ENCODE measurements around the gene IGF1R. TPM values are rescaled to one million over a fixed set of nuclear protein-coding genes. Genes with fewer than 3 reads are reported as not detected.
A peak's percentile ranks its signal among the peaks of the same experiment; 100 is the strongest.

Gene IGF1R
- total RNA-seq, 1 experiment from 2014 or later = 71.3 TPM

DNA sequence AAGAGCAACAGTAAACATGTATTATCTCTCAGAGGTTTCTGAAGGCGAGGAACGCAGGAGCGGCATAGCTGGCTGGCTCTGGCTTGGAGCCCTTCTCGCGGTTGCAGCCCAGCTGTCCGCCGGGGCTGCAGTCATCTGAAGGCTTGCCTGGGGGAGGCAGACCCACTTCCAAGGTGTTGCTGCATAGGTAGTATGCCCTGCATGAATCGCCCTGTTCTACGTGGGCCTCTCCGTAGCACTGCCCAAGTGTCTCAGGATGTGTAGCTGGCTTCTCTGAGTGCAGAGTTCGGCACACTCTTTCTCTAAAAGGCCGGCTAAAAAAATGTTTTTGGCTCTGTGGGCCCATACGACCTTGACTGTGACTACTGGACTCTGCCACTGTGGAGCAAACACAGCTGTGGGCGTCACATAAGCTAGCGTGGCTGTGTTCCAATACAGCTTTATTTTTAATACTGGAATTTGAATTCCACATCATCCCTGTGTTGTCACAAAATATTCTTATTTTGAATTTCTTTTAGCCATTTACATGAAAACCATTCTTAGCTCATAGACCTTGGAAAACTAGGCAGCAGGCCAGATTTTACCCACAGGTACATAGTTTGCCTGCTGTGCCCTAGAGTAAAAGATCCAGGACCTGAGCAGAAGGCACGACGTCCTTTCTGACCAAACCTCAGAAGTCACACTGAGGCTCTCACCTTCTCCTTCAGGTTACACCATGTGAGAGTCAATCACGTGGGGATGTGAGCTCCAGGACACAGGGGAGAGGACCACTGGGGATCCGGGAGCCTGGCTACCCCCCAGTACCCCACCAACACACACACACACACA lies 303.4 kb downstream of the IGF1R start:
- H3K4me1 ChIP-seq (replicated peaks; ENCODE audit: insufficient read depth) = no peaks in the 10 kb centered on the region
- BruUV-seq (replicated peaks) = no TSS peak
- TF ChIP-seq, protein P1, sequence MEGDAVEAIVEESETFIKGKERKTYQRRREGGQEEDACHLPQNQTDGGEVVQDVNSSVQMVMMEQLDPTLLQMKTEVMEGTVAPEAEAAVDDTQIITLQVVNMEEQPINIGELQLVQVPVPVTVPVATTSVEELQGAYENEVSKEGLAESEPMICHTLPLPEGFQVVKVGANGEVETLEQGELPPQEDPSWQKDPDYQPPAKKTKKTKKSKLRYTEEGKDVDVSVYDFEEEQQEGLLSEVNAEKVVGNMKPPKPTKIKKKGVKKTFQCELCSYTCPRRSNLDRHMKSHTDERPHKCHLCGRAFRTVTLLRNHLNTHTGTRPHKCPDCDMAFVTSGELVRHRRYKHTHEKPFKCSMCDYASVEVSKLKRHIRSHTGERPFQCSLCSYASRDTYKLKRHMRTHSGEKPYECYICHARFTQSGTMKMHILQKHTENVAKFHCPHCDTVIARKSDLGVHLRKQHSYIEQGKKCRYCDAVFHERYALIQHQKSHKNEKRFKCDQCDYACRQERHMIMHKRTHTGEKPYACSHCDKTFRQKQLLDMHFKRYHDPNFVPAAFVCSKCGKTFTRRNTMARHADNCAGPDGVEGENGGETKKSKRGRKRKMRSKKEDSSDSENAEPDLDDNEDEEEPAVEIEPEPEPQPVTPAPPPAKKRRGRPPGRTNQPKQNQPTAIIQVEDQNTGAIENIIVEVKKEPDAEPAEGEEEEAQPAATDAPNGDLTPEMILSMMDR (conservative IDR thresholded peaks at IDR 0.05) = no peak
- no peak for TF ChIP-seq EZH2 (IDR thresholded peaks at IDR 0.05; ENCODE audit: low read depth)
- CTCF ChIA-PET = no interaction called here
- no peaks in the 10 kb centered on the region for H3K9me3 ChIP-seq (ENCODE audit: insufficient read depth, low read depth)
- DNase-seq = peak in 1 of 2 experiments; percentile 25
- no peaks in the 10 kb centered on the region for H4K20me1 ChIP-seq (ENCODE audit: insufficient read depth)
- H3K79me2 ChIP-seq (ENCODE audit: low read depth) = no peaks in the 10 kb centered on the region
- POLR2A ChIA-PET (ENCODE audit: unreplicated experiment) = no interaction called here
- H3F3A ChIP-seq (ENCODE audit: insufficient read depth, low read depth) = no peaks in the 10 kb centered on the region
- no peak overlapping the region for H3K4me3 ChIP-seq
- no peak overlapping the region for H2AFZ ChIP-seq
- no peaks in the 10 kb centered on the region for H3K9me2 ChIP-seq (ENCODE audit: insufficient read depth)
- H3K27me3 ChIP-seq (ENCODE audit: insufficient read depth, low read depth) = no peaks in the 10 kb centered on the region
- H3K36me3 ChIP-seq (ENCODE audit: low read depth) = no peaks in the 10 kb centered on the region
- H3K4me2 ChIP-seq = no peak overlapping the region
- no peak overlapping the region for H3K27ac ChIP-seq
- intact Hi-C loops (cut with micrococcal nuclease; ENCODE audit: unreplicated experiment) = no loop called here

DNA sequence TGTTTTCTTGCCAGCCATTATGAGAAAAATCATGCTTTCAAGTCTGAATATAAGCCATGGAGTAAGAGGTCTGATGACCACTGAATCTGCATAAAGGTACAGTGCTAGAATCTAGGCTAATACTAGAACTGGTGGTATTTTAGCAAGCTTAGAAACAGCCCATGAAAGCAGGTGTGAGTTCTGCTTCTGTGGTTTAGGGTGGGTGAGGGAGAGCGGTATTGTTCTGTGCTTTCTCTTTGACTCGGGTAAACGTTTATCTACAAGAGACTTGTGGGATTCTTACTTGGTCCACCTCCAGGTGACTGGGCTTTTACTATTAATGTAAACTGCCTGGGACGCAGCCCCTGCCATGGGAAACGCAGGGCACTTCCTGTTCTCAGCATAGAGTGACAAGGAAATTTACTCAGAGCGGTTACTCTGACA lies 304.1 kb downstream of the IGF1R start:
- Histone ChIP-seq H3K27ac (no peak overlapping the region), H4K20me1 (ENCODE audit: insufficient read depth) (no peaks in the 10 kb centered on the region), H3K9me2 (ENCODE audit: insufficient read depth) (no peaks in the 10 kb centered on the region), H3K9me3 (ENCODE audit: insufficient read depth, low read depth) (no peaks in the 10 kb centered on the region), H2AFZ (no peak overlapping the region), H3K4me2 (no peak overlapping the region), H3F3A (ENCODE audit: insufficient read depth, low read depth) (no peaks in the 10 kb centered on the region), H3K4me3 (no peak overlapping the region), H3K79me2 (ENCODE audit: low read depth) (no peaks in the 10 kb centered on the region), H3K27me3 (ENCODE audit: insufficient read depth, low read depth) (no peaks in the 10 kb centered on the region), H3K4me1 (replicated peaks; ENCODE audit: insufficient read depth) (no peaks in the 10 kb centered on the region), H3K36me3 (ENCODE audit: low read depth) (no peaks in the 10 kb centered on the region)
- DNase-seq = peak in 1 of 2 experiments; percentile 18
- POLR2A ChIA-PET (ENCODE audit: unreplicated experiment) = no interaction called here
- no TSS peak for BruUV-seq (replicated peaks)
- TF ChIP-seq EZH2 (IDR thresholded peaks at IDR 0.05; ENCODE audit: low read depth) = no peak
- TF ChIP-seq, protein P1 (conservative IDR thresholded peaks at IDR 0.05) = no peak
- intact Hi-C loops (cut with micrococcal nuclease; ENCODE audit: unreplicated experiment) = no loop called here
- CTCF ChIA-PET = no interaction called here

DNA sequence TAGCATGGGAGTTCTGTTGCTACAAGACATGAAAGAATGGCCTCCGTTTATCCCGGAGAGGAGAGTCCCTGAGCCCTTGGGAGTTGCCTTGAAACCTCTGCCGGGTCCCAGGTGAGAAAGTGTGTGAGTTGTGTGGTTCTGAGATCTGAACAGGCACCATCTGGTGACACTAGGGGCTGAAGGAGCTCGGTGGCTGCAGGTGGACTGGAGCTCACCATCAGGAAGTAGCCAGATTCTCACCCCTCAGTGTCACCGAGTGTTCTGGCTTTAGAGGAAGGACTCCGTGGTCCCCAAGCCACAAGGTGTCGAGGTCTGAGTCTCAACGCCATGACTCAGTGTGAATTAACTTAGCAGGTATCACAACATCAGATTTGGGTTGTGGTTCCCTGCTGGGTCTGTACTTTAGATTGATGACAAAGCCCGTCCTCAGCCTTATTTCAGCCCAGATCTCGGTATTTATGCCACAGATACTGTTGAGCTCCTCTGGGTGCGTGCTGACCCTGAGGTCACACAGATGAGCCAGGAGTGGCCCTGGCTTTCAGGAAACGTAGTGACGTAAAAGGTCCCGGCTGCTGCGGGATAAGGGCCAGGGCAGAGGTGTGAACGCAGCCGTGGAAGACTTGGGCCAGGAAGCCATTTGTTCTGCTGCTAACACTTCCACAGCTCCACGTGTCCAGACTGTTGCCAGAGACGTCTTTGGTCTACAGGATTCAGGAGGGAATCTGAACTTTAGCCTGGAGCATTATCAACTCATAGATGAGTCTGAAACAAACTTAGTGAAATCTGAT lies 304.9 kb downstream of the IGF1R start:
- Histone ChIP-seq H2AFZ (no peak overlapping the region), H3F3A (ENCODE audit: insufficient read depth, low read depth) (no peaks in the 10 kb centered on the region), H3K9me2 (ENCODE audit: insufficient read depth) (no peaks in the 10 kb centered on the region), H3K36me3 (ENCODE audit: low read depth) (no peaks in the 10 kb centered on the region), H3K4me1 (replicated peaks; ENCODE audit: insufficient read depth) (no peaks in the 10 kb centered on the region), H3K9me3 (ENCODE audit: insufficient read depth, low read depth) (no peaks in the 10 kb centered on the region), H3K79me2 (ENCODE audit: low read depth) (no peaks in the 10 kb centered on the region), H3K4me2 (no peak overlapping the region), H4K20me1 (ENCODE audit: insufficient read depth) (no peaks in the 10 kb centered on the region), H3K4me3 (no peak overlapping the region), H3K27ac (no peak overlapping the region), H3K27me3 (ENCODE audit: insufficient read depth, low read depth) (no peaks in the 10 kb centered on the region)
- CTCF ChIA-PET = no interaction called here
- DNase-seq = peak in 1 of 2 experiments; percentile 18
- POLR2A ChIA-PET (ENCODE audit: unreplicated experiment) = no interaction called here
- BruUV-seq (replicated peaks) = no TSS peak
- TF ChIP-seq, protein P1 (conservative IDR thresholded peaks at IDR 0.05) = no peak
- TF ChIP-seq EZH2 (IDR thresholded peaks at IDR 0.05; ENCODE audit: low read depth) = no peak
- intact Hi-C loops (cut with micrococcal nuclease; ENCODE audit: unreplicated experiment) = no loop called here
